Measurements from ENCODE around the gene CADPS2.
"Not testable (repeated sequence)": the region's sequence is repeated elsewhere in the genome, so short reads cannot be mapped to it uniquely, and the experiment has no call there.

The CADPS2 gene

DNA sequence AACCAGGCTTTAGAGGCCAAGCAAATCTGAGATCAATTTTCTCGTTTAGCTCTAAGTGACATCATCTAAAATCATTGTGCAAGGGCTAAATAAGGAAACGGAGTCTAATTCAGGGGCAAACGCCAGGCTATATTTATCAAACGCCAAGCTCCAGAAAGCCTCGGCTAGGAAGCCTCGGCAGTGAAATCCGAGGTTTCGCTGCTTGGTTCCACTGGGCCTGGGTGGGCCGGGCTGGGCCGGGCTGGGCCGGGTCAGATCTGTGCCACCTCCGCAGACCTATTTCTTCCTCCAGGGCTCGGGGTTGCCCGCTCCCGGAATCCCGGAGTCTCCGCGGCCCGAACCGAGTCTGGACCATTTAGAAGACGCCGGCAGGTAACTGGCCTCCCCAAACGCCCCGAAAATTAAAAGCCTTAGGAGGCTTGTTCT lies 581.3 kb downstream of the CADPS2 start:
- no peak for DNase-seq

DNA sequence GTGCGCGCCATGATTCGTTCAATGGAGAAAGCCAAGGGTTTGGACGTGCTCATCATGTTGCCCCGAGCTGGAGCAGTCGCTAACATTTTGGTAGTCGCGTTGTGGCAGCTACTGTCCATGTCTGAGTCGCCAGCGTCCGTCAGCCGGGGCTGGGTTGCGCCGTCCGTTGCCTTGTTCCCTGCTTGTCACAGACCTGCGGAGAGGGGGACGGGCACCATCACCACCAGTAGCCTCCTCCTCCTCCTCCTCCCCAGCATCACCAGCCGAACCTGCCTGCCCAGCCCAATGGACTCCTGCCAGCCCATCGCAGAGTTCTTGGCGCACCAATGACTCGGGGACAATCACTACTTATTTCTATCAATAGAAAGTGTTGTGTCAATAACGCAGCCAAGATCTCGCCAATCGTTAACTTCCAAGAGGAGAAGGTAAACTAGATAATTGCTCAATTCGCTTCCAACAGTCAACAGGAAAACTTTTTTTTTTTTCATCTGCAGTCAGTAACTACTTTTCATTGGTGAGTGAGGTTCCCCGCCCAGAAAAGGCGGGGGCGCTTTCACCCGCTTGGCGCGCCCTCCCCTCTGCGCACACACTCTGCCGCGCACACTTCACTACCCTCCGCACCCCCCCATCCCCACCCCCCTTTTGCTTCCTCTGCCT lies 581.8 kb downstream of the CADPS2 start, which contains the start of gene FEZF1:
FEZF1 (minus strand) TSS at position 432 of the 657 bp plus-strand sequence; CDS start at position 119, 313 bp downstream.
- no peak for DNase-seq

DNA sequence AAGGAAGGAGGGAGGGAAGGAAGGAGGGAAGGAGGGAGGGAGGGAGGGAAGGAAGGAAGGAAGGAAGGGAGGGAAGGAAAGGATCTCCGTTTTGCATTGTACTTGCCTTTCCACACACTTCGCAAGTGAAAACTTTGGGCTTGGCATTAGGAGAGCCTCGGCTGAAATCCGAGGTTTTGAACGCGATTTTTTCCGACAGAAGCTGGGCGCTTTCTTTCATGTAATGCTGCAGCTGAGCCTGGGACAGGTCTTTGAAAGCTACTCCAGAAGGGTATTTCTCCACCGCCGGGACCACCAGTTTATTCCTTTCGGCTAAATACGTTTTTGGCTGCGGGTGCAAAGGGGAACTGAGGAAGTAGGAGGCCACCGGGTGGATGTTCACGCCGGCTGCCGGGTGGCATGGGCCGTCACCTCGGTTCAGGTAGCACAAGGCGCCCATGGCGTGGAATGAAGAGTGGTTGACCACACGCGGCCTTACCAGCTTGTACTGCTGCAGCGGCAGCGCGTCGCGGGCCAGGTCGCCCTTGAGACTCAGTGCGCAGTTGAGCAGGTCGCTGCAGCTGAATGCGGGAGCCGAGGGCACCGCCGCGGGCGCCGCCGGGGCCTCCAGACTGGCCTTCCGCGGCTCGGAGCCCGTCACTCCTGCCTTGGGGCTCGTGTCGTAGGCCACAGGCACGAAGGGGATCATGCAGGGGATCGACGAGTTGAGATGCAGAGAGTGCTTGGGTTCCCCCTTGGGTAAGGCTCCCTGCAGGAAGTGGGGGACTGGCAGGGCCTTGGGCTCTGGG lies 582.5 kb downstream of the CADPS2 start:
- DNase-seq: no peak

- no peak for DNase-seq
These were observed 583.3 kb downstream of the CADPS2 start for GRCh38 chr7:122302761-122303530.

GRCh38 chr7:122301858-122302760 lies 584.2 kb downstream of the CADPS2 start:
- no peak for DNase-seq

DNA sequence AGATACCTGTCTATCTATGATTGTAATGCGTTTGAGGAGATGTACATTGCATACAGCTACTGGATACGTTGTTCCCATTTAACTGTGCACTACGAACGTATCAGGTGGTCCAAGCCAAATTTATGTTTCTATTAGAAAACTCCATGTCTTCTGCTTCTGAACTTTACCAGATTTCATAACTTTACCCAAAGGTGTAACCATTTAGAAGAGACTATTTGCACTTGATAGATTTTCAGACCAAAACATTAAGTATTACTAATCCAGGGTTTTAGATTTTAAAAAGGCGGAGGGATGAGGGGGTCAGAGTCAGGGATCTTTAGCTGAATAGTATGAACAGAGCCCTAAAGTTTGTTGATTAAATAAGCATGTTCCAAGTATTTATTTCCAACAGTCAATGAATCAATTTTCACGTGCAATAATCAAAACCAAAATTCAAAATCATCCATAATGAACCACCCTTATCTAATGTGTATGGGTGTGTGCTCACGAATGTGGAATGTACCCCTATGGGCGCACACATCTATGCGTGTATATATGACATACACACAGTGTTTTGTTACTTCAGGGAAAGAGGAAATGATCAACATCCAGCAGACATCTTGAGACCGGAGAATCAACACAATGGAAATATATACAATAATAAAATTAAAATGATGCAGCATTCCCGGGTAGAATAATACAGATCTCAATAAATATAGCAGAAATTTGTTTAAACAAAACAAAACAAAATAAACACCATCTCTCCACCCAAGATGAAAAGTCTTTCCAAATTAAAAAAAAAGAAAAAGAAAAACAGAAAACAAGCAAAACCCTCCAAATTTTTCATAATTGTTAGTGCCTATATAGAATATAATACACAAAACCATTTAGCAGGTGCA lies 585.1 kb downstream of the CADPS2 start:
- DNase-seq: no peak

DNA sequence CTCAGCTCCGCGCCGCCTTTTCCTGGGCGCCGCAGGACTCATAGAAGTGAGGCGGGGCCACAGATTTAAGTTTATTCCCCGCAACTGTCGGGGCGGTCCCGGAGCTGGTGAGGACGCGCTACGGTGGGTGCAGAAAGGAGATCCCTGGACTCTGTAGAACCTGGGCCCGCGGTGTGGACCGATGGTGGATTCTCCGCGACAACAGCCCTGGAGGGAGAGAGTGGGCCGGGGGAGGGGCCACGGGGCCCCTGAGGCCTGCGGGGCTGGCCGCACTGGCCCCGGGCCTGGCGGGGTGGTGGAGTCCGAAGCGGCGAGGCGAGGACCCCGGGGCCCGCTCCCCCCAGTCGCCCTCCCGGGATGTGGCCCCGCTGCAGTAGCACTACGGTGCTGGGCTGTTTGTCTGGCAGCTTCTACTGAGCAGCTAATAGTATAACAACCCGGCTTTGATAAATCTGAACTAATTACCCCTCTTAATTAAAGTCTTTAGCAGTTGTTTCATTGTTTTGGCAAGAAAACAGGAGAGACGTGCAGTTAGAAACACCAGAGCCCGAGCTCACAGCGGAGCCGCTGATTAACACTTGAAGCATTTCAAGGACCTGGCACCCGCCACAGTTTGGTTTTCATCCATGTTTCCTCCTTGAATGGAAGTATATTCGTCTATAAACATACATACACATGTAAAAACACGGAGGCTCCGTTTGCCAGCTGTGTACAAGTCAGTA lies 585.9 kb downstream of the CADPS2 start:
- DNase-seq: no peak

- DNase-seq: no peak
These were observed 586.5 kb downstream of the CADPS2 start for GRCh38 chr7:122299624-122300210.

- no peak for DNase-seq
These were observed 587.6 kb downstream of the CADPS2 start for GRCh38 chr7:122298618-122299017.

DNA sequence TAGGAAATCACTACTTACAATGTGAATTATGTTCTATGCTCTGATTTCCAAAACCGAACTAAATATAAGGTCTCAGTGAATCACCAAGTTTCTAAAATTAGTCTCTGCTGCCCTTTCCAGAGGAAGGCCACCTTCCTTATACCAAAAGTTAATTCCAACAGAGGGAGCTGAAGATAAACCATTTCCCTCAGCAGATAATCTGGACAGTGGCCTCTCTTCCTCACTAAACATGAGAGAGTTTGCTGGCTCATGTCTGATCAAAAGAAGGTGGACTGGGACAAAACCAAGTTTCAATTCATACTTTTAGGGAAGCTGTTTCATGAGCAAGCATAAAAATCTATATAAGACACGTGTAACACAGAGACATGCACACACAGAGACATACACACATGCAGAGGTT lies 588.1 kb downstream of the CADPS2 start:
- no peak for DNase-seq

DNA sequence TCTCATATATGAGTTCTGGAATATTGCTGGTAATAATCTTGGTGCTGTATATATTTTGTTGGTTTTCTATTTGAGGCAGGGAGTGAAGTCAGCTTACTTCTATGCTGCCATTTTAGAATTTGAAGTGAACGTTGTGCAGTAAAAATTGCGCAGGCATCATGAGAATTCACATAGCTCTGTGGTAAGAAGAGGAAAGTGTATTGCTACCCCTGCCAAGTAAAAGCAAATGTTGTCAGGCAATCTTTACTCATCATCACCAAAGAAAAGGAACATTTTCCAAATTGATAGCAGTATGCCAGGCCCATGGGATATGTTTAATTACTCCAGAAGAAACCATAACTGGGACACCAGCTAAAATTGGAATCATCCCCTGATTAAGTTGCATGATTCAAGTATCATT lies 595.1 kb downstream of the CADPS2 start:
- no peak for DNase-seq

DNA sequence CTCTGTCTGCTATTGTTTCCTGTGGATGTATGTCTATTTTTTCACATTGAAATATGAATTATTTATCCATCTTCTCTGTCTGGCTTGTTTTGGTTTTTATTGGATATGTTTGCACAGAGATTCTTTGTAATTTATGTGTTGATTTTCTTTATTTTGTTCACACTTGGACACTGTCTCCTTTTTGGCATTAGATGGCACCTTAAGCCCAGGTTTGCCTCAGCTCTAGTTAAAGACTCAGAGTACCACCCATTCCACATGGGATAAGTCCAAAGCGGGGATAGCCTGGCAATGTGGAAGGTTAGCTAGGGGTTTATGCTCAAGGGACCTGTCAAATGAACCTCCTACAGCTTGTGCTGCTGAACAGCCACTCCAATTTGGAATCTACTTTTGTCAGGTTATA lies 595.8 kb downstream of the CADPS2 start:
- DNase-seq: no peak

- no peak for DNase-seq
These were observed 596.8 kb downstream of the CADPS2 start for GRCh38 chr7:122289426-122289825.

GRCh38 chr7:122284608-122285007 lies 601.7 kb downstream of the CADPS2 start:
- DNase-seq: not testable (repeated sequence)

DNA sequence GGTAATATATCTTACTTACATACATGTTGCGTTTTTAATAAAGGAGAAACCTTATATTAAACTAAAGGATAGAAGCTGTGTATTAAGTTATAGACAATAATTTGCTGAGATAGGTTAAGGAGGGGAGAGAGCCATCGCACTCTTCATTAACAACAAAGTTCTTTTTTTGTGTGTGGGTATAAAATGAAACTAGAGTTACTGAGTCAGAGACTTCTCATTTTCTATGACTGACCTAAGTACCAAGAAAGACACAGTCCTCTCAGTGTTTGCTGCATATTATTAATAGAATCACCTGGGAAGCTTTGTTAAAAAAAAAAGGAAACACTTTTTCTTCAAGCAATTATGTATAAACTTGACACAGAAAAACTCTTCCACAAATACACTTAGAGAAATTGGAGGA lies 613.1 kb downstream of the CADPS2 start:
- DNase-seq: no peak

DNA sequence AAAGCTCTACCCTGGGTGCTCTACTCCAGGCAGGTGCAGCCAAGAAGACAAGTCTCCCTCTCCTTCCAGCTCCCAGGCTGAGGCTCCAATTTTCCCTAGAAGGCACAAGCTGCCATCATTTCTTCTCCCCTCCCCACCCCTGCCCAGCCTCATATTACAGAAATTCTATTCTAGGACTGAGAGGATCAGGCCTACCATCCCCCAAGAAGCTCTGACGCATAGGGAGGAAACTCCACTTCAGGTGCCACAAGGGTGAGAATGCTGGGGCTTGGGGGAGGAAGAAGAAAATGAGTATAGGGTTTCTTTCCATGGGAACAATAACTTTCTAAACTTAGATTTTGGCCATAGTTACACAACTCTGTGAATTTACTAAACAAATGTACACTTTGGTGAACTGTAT lies 617.0 kb downstream of the CADPS2 start:
- no peak for DNase-seq

All from stimulated activated CD4-positive, alpha-beta T cell treated with anti-CD3 and anti-CD28 coated beads, Interleukin-1b, Interleukin-23, amount 100 ng/mL, for 48 hours (primary cell).